ENCODE data around the gene RGS6. TPM values are rescaled to one million over a fixed set of nuclear protein-coding genes. Genes with fewer than 3 reads are reported as not detected.

RGS6 gene
- total RNA-seq, 2 experiments from 2014 or later: not detected

- POLR2A ChIA-PET: no interaction called here
- TF ChIP-seq CTCF (IDR thresholded peaks at IDR 0.05): no peak
- no peak overlapping the region for H3K4me3 Mint-ChIP-seq
Measured at GRCh38 chr14:71890541-71890940, 41.7 kb upstream of the RGS6 start.

GRCh38 chr14:71891185-71891584, 41.0 kb upstream of the RGS6 start:
- no peak for DNase-seq
- H3K27ac ChIP-seq (ENCODE audit: low read depth in 1 of 2, low read length in 2 of 2): no peak overlapping the region
- no peaks in the 10 kb centered on the region for H3K36me3 Mint-ChIP-seq (ENCODE audit: low read depth)
- no peaks in the 10 kb centered on the region for H3K4me1 Mint-ChIP-seq (ENCODE audit: low read depth)
- intact Hi-C loops (cut with DNase I, micrococcal nuclease): no loop called here
- H3K27ac Mint-ChIP-seq: no peak overlapping the region
- H3K36me3 ChIP-seq (ENCODE audit: insufficient read depth, low read length): no peaks in the 10 kb centered on the region
- peaks cover 0 to 6% of the 10 kb centered on the region in 2 experiments for H3K27me3 ChIP-seq (ENCODE audit: control insufficient read depth in 1 of 2, insufficient read depth in 2 of 2, low read length in 2 of 2)
- H3K4me3 ChIP-seq (ENCODE audit: low read length): no peak overlapping the region
- POLR2A ChIA-PET: no interaction called here
- peaks cover 5% of the 10 kb centered on the region for H3K9me3 Mint-ChIP-seq
- no peak for ATAC-seq (ENCODE audit: poor library complexity)
- no peak overlapping the region for H3K4me3 Mint-ChIP-seq
- H3K9me3 ChIP-seq (ENCODE audit: control insufficient read depth in 1 of 2, insufficient read depth in 1 of 2, low read length in 2 of 2): peaks cover 7 to 15% of the 10 kb centered on the region in 2 experiments
- peaks cover 32% of the 10 kb centered on the region for H3K27me3 Mint-ChIP-seq
- CTCF ChIA-PET: no interaction called here
- no peak for TF ChIP-seq CTCF (IDR thresholded peaks at IDR 0.05)
- no peaks in the 10 kb centered on the region for H3K4me1 ChIP-seq (ENCODE audit: insufficient read depth, low read length)

More at GRCh38 chr14:71890541-71890940, 41.7 kb upstream of the RGS6 start:
- ATAC-seq (ENCODE audit: poor library complexity) (no peak), DNase-seq (no peak)
- Histone ChIP-seq H3K4me3 (ENCODE audit: low read length) (no peak overlapping the region), H3K27ac (ENCODE audit: low read depth in 1 of 2, low read length in 2 of 2) (no peak overlapping the region), H3K4me1 (ENCODE audit: insufficient read depth, low read length) (no peaks in the 10 kb centered on the region), H3K36me3 (ENCODE audit: insufficient read depth, low read length) (no peaks in the 10 kb centered on the region), H3K9me3 (ENCODE audit: control insufficient read depth in 1 of 2, insufficient read depth in 1 of 2, low read length in 2 of 2) (peaks cover 8 to 10% of the 10 kb centered on the region in 2 experiments), H3K27me3 (ENCODE audit: control insufficient read depth in 1 of 2, insufficient read depth in 2 of 2, low read length in 2 of 2) (peaks cover 1 to 2% of the 10 kb centered on the region in 2 experiments)
- intact Hi-C loops (cut with DNase I, micrococcal nuclease): no loop called here
- Mint-ChIP-seq H3K27ac (no peak overlapping the region), H3K4me1 (ENCODE audit: low read depth) (no peaks in the 10 kb centered on the region), H3K36me3 (ENCODE audit: low read depth) (no peaks in the 10 kb centered on the region), H3K9me3 (peaks cover 6% of the 10 kb centered on the region), H3K27me3 (peaks cover 28% of the 10 kb centered on the region)
- CTCF ChIA-PET: no interaction called here

- no peak overlapping the region for H3K27ac ChIP-seq (ENCODE audit: low read depth in 1 of 2, low read length in 2 of 2)
- ChIA-PET POLR2A (no interaction called here), CTCF (no interaction called here)
- DNase-seq (no peak), ATAC-seq (ENCODE audit: poor library complexity) (no peak)
- H3K27me3 ChIP-seq (ENCODE audit: control insufficient read depth in 1 of 2, insufficient read depth in 2 of 2, low read length in 2 of 2): peaks cover 0 to 9% of the 10 kb centered on the region in 2 experiments
- no peaks in the 10 kb centered on the region for H3K4me1 Mint-ChIP-seq (ENCODE audit: low read depth)
- no peak overlapping the region for H3K4me3 Mint-ChIP-seq
- no peak for TF ChIP-seq CTCF (IDR thresholded peaks at IDR 0.05)
- no peak overlapping the region for H3K27ac Mint-ChIP-seq
- H3K9me3 Mint-ChIP-seq: peaks cover 4% of the 10 kb centered on the region
- no peaks in the 10 kb centered on the region for H3K4me1 ChIP-seq (ENCODE audit: insufficient read depth, low read length)
- H3K36me3 Mint-ChIP-seq (ENCODE audit: low read depth): no peaks in the 10 kb centered on the region
- intact Hi-C loops (cut with DNase I, micrococcal nuclease): no loop called here
- no peaks in the 10 kb centered on the region for H3K36me3 ChIP-seq (ENCODE audit: insufficient read depth, low read length)
- H3K27me3 Mint-ChIP-seq: peaks cover 30% of the 10 kb centered on the region
- peaks cover 0 to 11% of the 10 kb centered on the region in 2 experiments for H3K9me3 ChIP-seq (ENCODE audit: control insufficient read depth in 1 of 2, insufficient read depth in 1 of 2, low read length in 2 of 2)
- H3K4me3 ChIP-seq (ENCODE audit: low read length): no peak overlapping the region
Measured at GRCh38 chr14:71891970-71892369, 40.3 kb upstream of the RGS6 start.

Data from CD4-positive, alpha-beta T cell (primary cell).